ENCODE data around the gene PRRT4. TPM values are rescaled to one million over a fixed set of nuclear protein-coding genes. Genes with fewer than 3 reads are reported as not detected.

Gene PRRT4
- total and polyA plus RNA-seq, 2 of the 13 experiments (the other 11 are each of a cell fraction or from before 2014, with no cell fraction given): not detected

GRCh38 chr7:128309124-128309523, 52.4 kb downstream of the PRRT4 start (continued):
- TF ChIP-seq ZBTB14 (CRISPR knock-in tag; IDR thresholded peaks at IDR 0.05) (no peak), SOX6 (IDR thresholded peaks at IDR 0.05) (no peak), SOX6 (CRISPR knock-in tag; IDR thresholded peaks at IDR 0.05) (peak; percentile 71), SOX5 (CRISPR knock-in tag; IDR thresholded peaks at IDR 0.05; ENCODE audit: borderline replicate concordance) (peak; percentile 48; the same call in 1 of the 2 replicates), ZKSCAN1 (IDR thresholded peaks at IDR 0.05; ENCODE audit: low read length) (peak; percentile 43; the same call in 1 of the 2 replicates), HDAC2 (CRISPR knock-in tag; IDR thresholded peaks at IDR 0.05) (peak; percentile 21; the same call in 1 of the 2 replicates), ZMYM3 (CRISPR knock-in tag; IDR thresholded peaks at IDR 0.05) (peak; percentile 58), DDIT3 (CRISPR knock-in tag; IDR thresholded peaks at IDR 0.05) (no peak), PITX1 (CRISPR knock-in tag; IDR thresholded peaks at IDR 0.05) (peak; percentile 59), NR0B2 (CRISPR knock-in tag; IDR thresholded peaks at IDR 0.05) (no peak), KDM4B (CRISPR knock-in tag; IDR thresholded peaks at IDR 0.05) (no peak), SMYD3 (CRISPR knock-in tag; IDR thresholded peaks at IDR 0.05) (no peak), HNF1A (IDR thresholded peaks at IDR 0.05; ENCODE audit: low read depth) (0 out of 2 replicates have a peak, but pooled peaks have one; percentile 24), HNF1A (CRISPR knock-in tag; IDR thresholded peaks at IDR 0.05; ENCODE audit: borderline replicate concordance) (no peak), EP300 (IDR thresholded peaks at IDR 0.05; ENCODE audit: low read depth in 2 of 2, low read length in 2 of 2) (peak in 1 of 2 experiments; percentile 33; a peak in 1 of 4 replicates), EP300 (CRISPR knock-in tag; IDR thresholded peaks at IDR 0.05; ENCODE audit: borderline replicate concordance) (no peak), ARID3A (IDR thresholded peaks at IDR 0.05; ENCODE audit: low read depth, low read length) (0 out of 2 replicates have a peak, but pooled peaks have one; percentile 22)

Measured in HepG2 (cell line).